Mesodermal cell (in vitro differentiated cells): ENCODE measurements around the gene PSMC3IP.

Source experiments
- H3K27ac ChIP-seq: 2 replicates; pipeline ENCODE4 v1.7.0; 2013; ENCODE audit warnings: mild to moderate bottlenecking, low read depth, low read length, moderate library complexity; ENCODE audit not compliant: severe bottlenecking
- H3K36me3 ChIP-seq: 2 replicates; pipeline ENCODE4 v1.7.1; 2013; ENCODE audit warnings: mild to moderate bottlenecking, low read length, moderate library complexity; ENCODE audit not compliant: control insufficient read depth, insufficient read depth
- H3K4me1 ChIP-seq: one replicate; pipeline ENCODE4 v1.7.1; 2013; ENCODE audit warnings: mild to moderate bottlenecking, low read length; ENCODE audit not compliant: insufficient read depth, control insufficient read depth, poor library complexity, severe bottlenecking
- H3K4me3 ChIP-seq: 2 replicates; pipeline ENCODE4 v1.7.0; 2013; ENCODE audit warnings: low read length, control low read depth, mild to moderate bottlenecking; ENCODE audit not compliant: insufficient read depth, poor library complexity, severe bottlenecking; ENCODE audit errors: extremely low read depth
- H3K9me3 ChIP-seq: 2 replicates; pipeline ENCODE4 v1.7.1; 2013; ENCODE audit warnings: mild to moderate bottlenecking, low read length, moderate library complexity; ENCODE audit not compliant: control insufficient read depth
- WGBS, 2 experiments: methylation state at CpG; one replicate each; pipeline ENCODE4 v1.1.5; 2013; ENCODE audit warnings: missing lambda C conversion rate in 2 of 2; ENCODE audit not compliant: insufficient coverage in 2 of 2; 5-methylcytosine and 5-hydroxymethylcytosine counted together

The PSMC3IP gene

DNA sequence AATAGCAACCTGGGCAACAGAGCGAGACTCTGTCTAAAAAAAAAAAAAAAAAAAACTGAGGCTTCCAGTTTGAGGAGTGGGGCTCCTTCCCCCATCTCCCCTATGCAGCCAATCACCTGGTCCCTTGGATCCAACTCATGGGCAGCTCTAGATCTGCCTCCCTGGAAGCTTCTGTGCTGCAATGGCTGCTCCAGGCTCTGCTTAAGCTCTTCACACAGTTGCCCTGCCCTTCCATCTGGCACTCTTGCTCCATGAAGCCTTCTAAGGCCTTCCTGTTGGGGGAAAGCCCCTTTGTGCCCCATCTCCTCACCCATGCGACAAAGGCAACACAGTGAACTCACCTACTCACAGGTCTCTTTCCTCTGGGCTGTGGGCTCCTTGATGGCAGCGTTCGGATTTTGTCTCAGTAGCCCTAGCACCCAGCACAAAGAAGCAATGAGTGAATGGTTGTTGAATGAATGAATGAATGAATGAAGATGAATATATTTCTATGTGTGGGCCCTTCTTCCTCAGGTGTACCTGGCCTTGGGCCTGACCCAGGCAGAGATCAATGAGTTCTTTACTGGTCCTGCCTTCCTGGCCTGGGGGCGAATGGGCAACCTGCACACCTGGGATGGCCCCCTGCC, 39.6 kb downstream of the PSMC3IP start:
- H3K4me1 ChIP-seq, result peaks cover 11% of the 10 kb centered on the region
- 93 to 100% methylated on average over 1 to 3 of the region's 5 CpGs for WGBS, 2 experiments

DNA sequence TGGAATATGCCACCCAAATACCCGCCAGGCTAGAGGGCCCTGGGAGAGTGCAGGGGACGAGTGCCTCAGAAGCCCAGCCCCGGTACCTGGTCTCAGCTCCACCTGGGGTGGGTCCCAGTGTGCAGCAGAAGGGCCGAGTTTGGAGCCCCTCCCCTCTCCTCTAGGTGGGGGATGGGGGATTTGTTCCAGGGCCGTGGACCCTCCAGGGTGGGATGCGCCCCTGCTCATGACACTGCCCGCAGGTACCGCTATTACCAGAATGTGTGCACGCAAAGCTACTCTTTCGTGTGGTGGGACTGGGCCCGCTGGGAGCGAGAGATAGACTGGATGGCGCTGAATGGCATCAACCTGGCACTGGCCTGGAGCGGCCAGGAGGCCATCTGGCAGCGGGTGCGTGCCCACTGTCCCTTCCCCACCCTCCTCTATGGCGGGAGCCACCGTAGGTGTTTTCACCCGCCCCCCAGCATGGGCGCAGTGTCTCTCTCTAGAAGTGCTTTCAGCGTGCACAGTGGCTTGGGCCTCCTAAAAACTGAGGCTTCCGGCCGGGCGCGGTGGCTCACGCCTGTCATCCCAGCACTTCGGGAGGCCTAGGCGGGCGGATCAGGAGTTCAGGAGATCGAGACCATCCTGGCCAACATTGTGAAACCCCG, 40.2 kb downstream of the PSMC3IP start:
- H3K36me3 ChIP-seq, result peaks cover 16% of the 10 kb centered on the region
- 96 to 98% methylated on average over 22 to 26 of the region's 31 CpGs for WGBS, 2 experiments
- no peaks in the 10 kb centered on the region for H3K9me3 ChIP-seq
- H3K4me3 ChIP-seq, result peak overlapping the region; percentile 51
- H3K27ac ChIP-seq, result no peak overlapping the region
- H3K4me1 ChIP-seq, result peaks cover 11% of the 10 kb centered on the region

More for the DNA sequence above, 39.6 kb downstream of the PSMC3IP start:
- H3K36me3 ChIP-seq, result peaks cover 22% of the 10 kb centered on the region
- no peak overlapping the region for H3K4me3 ChIP-seq
- H3K9me3 ChIP-seq, result no peaks in the 10 kb centered on the region
- no peak overlapping the region for H3K27ac ChIP-seq

DNA sequence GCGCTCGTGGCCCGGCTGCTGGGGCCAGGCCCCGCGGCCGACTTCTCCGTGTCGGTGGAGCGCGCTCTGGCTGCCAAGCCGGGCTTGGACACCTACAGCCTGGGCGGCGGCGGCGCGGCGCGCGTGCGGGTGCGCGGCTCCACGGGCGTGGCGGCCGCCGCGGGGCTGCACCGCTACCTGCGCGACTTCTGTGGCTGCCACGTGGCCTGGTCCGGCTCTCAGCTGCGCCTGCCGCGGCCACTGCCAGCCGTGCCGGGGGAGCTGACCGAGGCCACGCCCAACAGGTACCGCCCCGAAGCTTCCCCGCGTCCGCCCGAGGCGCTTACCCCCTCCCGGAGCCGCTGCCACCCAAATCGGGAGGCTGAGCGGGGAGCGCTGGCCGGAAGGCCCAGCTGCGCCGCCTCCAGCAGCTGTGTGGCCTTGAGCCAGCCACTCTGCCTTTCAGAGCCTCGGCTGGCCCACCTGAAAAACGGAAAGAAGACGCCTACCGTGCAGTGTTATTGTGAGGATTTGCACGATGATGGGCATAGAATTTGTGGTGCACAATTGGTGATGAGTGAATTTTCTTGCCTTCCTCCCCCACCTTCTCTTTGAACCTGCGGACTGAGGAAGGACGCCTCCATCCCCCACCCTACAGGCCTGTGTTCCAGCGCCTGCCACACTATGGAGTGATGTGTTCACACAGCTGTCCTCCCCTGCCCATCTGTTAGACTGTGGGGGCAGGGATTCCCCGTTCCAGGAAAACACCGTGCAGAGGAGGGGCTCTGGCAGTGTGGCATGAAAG, 41.0 kb downstream of the PSMC3IP start:
- Histone ChIP-seq H3K36me3 (peaks cover 16% of the 10 kb centered on the region), H3K27ac (peak overlapping the region; percentile 64), H3K9me3 (no peaks in the 10 kb centered on the region), H3K4me1 (peaks cover 13% of the 10 kb centered on the region), H3K4me3 (peak overlapping the region; percentile 51)
- 2% methylated on average over 50 to 53 of the region's 65 CpGs for WGBS, 2 experiments

DNA sequence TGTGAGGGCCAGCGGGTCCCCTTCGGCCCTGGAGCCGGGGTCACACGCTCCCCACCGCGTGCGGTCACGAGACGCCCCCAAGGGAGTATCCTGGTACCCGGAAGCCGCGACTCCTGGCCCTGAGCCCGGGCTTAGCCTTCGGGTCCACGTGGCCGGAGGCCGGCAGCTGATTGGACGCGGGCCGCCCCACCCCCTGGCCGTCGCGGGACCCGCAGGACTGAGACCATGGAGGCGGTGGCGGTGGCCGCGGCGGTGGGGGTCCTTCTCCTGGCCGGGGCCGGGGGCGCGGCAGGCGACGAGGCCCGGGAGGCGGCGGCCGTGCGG, 41.5 kb downstream of the PSMC3IP start, which contains the start of gene NAGLU:
NAGLU (plus strand) TSS at position 194 of the 324 bp plus-strand sequence; CDS start at position 226, 32 bp downstream.
- 0 to 1% methylated on average over 31 to 33 of the region's 40 CpGs for WGBS, 2 experiments
- H3K36me3 ChIP-seq, result peaks cover 16% of the 10 kb centered on the region
- no peaks in the 10 kb centered on the region for H3K9me3 ChIP-seq
- peaks cover 10% of the 10 kb centered on the region for H3K4me1 ChIP-seq
- peak within 1 kb of the TSS; percentile 64 for H3K27ac ChIP-seq
- H3K4me3 ChIP-seq, result peak within 1 kb of the TSS; percentile 51

DNA sequence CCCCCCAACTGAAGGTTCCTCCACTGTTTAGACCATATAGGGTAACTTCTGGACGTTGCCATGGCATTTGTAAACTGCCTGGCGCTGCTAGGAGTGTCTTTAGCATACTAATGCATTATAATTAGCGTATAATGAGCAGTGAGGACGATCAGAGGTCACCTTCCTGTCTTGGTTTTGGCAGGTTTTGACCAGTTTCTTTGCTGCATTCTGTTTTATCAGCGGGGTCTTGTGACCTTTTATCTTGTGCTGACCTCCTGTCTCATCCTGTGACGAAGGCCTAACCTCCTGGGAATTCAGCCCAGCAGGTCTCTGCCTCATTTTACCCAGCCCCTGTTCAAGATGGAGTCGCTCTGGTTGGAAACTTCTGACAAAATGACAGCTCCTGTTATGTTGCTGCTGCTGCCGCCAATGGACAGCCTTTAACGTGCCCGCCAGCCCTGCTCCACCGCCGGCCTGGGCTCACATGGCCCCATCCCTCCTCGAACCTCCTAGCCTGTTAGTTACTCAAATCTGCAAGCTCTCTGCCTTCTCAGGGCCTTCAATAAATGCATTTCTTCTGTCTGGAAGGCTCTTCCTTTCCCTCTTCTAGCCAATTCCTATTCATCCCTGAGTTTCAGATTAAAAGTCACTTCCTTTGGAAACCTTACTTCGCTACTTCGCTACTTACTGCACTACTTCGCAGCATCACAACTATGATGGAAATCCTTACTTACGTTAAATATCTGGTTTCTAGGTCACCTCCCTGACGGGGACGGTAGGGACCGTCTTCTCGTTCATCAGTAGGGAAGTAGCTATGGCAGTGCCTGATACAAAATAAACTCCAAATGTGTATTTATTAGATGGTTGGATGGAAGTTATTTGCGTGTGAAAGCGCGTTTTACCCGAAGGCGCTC, 42.1 kb downstream of the PSMC3IP start:
- Histone ChIP-seq H3K4me1 (peaks cover 15% of the 10 kb centered on the region), H3K4me3 (peak overlapping the region; percentile 51), H3K27ac (no peak overlapping the region), H3K9me3 (no peaks in the 10 kb centered on the region), H3K36me3 (peaks cover 16% of the 10 kb centered on the region)
- WGBS, 2 experiments, result 63 to 64% methylated on average over 22 to 24 of the region's 26 CpGs

DNA sequence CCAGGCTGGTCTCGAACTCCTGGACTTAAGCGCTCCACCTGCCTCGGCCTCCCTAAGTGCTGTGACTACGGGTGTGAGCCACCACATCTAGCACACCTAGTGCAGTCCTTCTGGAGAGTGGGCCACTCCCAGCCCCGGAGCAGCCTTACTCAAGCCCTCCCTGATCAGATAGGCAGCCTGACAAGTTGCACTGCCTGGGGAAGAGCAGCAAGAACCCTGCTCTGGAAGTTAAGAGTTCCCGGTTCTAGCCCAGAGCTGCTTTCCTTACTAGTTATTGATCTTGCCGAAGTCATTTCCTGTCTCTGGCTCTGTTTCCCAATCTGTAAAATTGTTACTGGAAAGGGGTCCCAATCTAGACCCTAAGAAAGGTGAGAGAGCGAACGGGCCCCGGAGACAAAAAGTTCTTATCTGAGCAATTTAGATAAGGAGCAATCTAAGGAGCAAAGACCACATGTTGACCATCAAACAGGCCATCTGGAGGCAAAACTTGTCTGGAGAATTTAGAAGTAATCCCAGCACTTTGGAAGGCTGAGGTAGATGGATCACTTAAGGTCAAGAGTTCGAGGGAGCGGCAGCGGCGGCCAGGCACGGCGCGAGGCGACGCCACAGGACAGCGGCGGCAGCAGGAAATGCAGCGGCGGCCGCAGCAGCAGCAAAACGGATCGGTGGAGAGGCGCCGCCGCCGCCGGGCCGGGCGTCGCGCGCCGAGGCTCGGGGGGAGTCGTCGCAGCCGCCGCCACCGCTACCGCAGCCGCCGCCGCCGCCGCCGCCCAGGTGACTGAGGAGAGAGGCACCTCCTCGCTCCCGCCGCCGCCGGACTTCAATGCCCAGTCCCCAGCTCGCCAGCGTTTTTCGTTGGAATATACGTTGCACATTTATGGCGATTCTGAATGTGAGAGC, 45.8 kb downstream of the PSMC3IP start:
- Histone ChIP-seq H3K4me1 (peaks cover 25% of the 10 kb centered on the region), H3K4me3 (peak overlapping the region; percentile 26), H3K9me3 (no peaks in the 10 kb centered on the region), H3K36me3 (no peaks in the 10 kb centered on the region), H3K27ac (peak overlapping the region; percentile 73)
- WGBS, 2 experiments, result 18 to 24% methylated on average over 44 to 60 of the region's 60 CpGs

DNA sequence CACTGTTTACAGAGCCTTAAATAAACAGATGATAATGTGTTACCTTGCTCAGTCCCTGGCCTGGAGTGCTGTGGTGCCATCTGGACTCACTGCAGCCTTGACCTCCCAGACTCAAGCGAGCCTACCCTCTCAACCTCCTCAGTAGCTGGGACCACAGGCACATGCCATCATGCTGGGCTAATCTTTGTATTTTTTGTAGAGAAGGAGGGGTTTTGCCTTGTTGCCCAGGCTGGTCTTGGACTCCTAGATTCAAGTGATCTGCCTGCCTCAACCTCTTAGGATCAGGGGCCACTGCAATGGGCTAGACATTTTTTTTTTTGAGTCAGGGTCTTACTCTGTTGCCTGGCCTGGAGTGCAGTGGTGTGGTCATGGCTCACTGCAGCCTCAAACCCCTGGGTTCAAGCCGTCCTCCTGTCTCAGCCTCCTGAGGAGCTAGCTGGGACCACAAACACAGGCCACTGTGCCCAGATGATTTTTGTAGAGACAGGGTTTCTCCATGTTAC, 46.5 kb downstream of the PSMC3IP start:
- Histone ChIP-seq H3K4me3 (no peak overlapping the region), H3K36me3 (no peaks in the 10 kb centered on the region), H3K27ac (no peak overlapping the region), H3K4me1 (peaks cover 26% of the 10 kb centered on the region), H3K9me3 (no peaks in the 10 kb centered on the region)
- 84 to 91% methylated on average over 1 to 2 of the region's 2 CpGs for WGBS, 2 experiments

DNA sequence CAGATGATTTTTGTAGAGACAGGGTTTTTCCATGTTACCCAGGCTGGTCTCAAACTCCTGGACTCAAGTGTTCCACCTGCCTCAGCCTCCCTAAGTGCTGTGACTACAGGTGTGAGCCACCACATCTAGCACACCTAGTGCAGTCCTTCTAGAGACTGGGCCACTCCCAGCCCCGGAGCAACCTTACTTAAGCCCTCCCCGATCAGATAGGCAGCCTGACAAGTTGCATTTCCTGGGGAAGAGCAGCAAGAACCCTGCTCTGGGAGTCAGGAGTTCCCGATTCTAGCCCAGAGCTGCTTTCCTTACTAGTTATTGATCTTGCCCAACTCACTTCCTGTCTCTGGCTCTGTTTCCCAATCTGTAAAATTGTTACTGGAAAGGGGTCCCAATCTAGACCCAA, 48.5 kb downstream of the PSMC3IP start:
- H3K9me3 ChIP-seq, result no peaks in the 10 kb centered on the region
- no peaks in the 10 kb centered on the region for H3K36me3 ChIP-seq
- WGBS, 2 experiments, result 89 to 96% methylated on average over 3 of the region's 3 CpGs
- peaks cover 26% of the 10 kb centered on the region for H3K4me1 ChIP-seq
- no peak overlapping the region for H3K4me3 ChIP-seq
- H3K27ac ChIP-seq, result no peak overlapping the region

DNA sequence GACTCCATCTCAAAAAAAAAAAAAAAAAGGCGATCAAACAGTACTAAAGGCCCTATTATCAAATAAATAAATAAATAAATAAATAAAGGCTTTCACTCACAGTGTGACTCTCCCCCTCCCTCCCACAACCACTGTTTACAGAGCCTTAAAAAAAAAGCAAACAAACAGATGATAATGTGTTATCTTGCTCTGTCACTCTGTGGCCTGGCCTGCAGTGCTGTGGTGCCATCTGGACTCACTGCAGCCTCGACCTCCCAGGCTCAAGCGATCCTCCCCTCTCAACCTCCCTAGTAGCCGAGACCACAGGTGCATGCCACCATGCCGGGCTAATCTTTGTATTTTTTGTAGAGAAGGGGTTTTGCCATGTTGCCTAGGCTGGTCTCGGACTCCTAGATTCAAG, 49.6 kb downstream of the PSMC3IP start:
- Histone ChIP-seq H3K4me3 (no peak overlapping the region), H3K27ac (no peak overlapping the region), H3K4me1 (peaks cover 31% of the 10 kb centered on the region), H3K36me3 (peaks cover 3% of the 10 kb centered on the region), H3K9me3 (no peaks in the 10 kb centered on the region)
- WGBS, 2 experiments, result 86 to 94% methylated on average over 1 to 2 of the region's 6 CpGs
